ENCODE data around the gene LNX1. TPM values are rescaled to one million over a fixed set of nuclear protein-coding genes. Genes with fewer than 3 reads are reported as not detected.

LNX1 gene
- total and polyA plus RNA-seq, 2 donors (not counting 1 experiment from before 2014, with no cell fraction given) = 0.48 to 1.3 TPM

DNA sequence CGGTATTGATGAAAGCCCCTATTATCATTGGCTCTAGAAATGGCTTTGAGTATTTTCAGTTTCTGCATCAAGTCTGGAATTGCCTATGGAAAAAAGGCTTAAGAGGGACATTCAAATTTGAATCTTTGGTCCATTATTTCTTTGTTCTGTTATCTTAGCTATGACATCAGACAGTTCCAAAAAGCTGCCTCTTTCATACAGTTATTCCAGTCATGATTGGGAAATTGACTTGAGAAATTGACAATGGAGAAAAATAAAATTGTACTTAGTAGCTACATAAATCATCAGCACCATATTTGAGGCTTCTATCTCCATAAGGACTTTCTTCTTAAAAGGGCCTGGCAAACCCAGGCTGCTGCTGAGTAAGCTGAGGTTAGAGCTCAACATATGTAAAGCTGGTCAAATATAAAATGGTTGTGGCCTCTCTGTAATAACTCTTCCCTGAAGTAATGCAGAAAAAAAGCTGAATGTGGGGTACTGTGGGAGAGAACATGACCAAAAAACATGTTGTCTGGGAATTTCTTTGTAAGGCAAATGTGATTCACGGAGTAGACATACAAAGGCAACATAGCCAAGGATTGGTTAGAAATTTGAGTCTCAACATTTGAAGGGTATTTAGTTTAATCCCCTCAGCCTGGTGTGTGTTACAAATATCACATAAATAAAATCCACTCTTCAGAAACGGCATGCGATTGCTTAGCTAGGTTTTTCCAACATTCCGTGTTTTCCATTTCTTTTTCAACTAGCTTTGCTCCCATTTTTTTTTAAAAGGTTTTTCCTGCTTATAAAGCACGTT is 100.9 kb downstream of the LNX1 start:
- Histone ChIP-seq H3K4me3 (replicated peaks in 1 of 4; ENCODE audit: control extremely low read depth in 1 of 4, insufficient read depth in 1 of 4, low read depth in 3 of 4, low read length in 4 of 4) (no peak overlapping the region), H3K27ac (ENCODE audit: insufficient read depth, low read length) (peak overlapping the region; percentile 68), H4K20me1 (ENCODE audit: control insufficient read depth, extremely low read depth, insufficient read depth, low read length) (no peaks in the 10 kb centered on the region), H3K79me2 (ENCODE audit: control insufficient read depth, insufficient read depth, low read length) (no peaks in the 10 kb centered on the region), H3K4me1 (ENCODE audit: control insufficient read depth, extremely low read depth, insufficient read depth, low read length) (peaks cover 13% of the 10 kb centered on the region), H3K27me3 (ENCODE audit: control insufficient read depth, insufficient read depth, low read length) (no peaks in the 10 kb centered on the region), H3K36me3 (ENCODE audit: control insufficient read depth, insufficient read depth, low read length) (no peaks in the 10 kb centered on the region), H3K9me3 (ENCODE audit: control insufficient read depth, insufficient read depth, low read depth, low read length) (no peaks in the 10 kb centered on the region), H2AFZ (ENCODE audit: low read length) (peak overlapping the region; percentile 22), H3K9ac (ENCODE audit: insufficient read depth, low read length) (no peak overlapping the region), H3K4me2 (ENCODE audit: extremely low read depth, insufficient read depth, low read length) (peak overlapping the region; percentile 48)
- DNase-seq (ENCODE audit: low read depth in 2 of 2) = peak; percentile 54
- TF ChIP-seq, protein P1, sequence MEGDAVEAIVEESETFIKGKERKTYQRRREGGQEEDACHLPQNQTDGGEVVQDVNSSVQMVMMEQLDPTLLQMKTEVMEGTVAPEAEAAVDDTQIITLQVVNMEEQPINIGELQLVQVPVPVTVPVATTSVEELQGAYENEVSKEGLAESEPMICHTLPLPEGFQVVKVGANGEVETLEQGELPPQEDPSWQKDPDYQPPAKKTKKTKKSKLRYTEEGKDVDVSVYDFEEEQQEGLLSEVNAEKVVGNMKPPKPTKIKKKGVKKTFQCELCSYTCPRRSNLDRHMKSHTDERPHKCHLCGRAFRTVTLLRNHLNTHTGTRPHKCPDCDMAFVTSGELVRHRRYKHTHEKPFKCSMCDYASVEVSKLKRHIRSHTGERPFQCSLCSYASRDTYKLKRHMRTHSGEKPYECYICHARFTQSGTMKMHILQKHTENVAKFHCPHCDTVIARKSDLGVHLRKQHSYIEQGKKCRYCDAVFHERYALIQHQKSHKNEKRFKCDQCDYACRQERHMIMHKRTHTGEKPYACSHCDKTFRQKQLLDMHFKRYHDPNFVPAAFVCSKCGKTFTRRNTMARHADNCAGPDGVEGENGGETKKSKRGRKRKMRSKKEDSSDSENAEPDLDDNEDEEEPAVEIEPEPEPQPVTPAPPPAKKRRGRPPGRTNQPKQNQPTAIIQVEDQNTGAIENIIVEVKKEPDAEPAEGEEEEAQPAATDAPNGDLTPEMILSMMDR (conservative IDR thresholded peaks at IDR 0.05 in 1 of 2, IDR thresholded peaks at IDR 0.05 in 1 of 2; ENCODE audit: low read depth in 1 of 2, low read length in 2 of 2) = no peak
- TF ChIP-seq EZH2 (IDR thresholded peaks at IDR 0.05; ENCODE audit: low read length, missing control alignments) = no peak

DNA sequence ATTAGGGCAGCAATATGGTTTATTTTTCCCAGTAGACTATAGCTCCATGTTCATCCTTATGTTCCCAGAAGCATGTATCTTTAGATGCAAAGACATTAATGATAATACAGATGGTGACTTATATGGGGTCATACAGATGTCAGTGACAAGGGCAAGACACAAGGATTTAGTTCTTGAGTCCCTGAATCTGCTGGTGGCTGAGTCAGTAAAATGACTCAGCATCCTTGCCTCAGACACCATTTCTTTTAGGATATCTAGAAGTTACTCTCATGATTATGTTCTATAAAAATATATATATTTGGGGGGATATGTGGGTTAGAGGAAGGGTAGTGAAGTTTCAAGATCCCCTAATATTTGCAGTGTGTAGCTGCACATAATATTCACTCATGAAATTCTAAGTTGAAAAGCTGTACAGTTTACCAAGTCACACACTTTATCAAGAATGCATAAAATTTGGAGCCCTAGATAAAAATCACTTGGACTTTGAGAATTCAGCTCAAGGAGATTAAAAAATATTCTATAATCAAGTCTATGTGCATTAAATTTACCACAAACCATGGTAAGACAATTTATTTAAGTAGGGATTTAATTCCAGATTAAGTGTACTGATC is 101.9 kb downstream of the LNX1 start:
- H3K9me3 ChIP-seq (ENCODE audit: control insufficient read depth, insufficient read depth, low read depth, low read length) = no peaks in the 10 kb centered on the region
- H2AFZ ChIP-seq (ENCODE audit: low read length) = no peak overlapping the region
- H3K4me1 ChIP-seq (ENCODE audit: control insufficient read depth, extremely low read depth, insufficient read depth, low read length) = peaks cover 13% of the 10 kb centered on the region
- no peaks in the 10 kb centered on the region for H4K20me1 ChIP-seq (ENCODE audit: control insufficient read depth, extremely low read depth, insufficient read depth, low read length)
- TF ChIP-seq, protein P1 (conservative IDR thresholded peaks at IDR 0.05 in 1 of 2, IDR thresholded peaks at IDR 0.05 in 1 of 2; ENCODE audit: low read depth in 1 of 2, low read length in 2 of 2) = no peak
- no peak for TF ChIP-seq EZH2 (IDR thresholded peaks at IDR 0.05; ENCODE audit: low read length, missing control alignments)
- no peaks in the 10 kb centered on the region for H3K79me2 ChIP-seq (ENCODE audit: control insufficient read depth, insufficient read depth, low read length)
- H3K27me3 ChIP-seq (ENCODE audit: control insufficient read depth, insufficient read depth, low read length) = no peaks in the 10 kb centered on the region
- H3K9ac ChIP-seq (ENCODE audit: insufficient read depth, low read length) = no peak overlapping the region
- no peak overlapping the region for H3K4me2 ChIP-seq (ENCODE audit: extremely low read depth, insufficient read depth, low read length)
- DNase-seq (ENCODE audit: low read depth in 2 of 2) = peak; percentile 54 to 65
- no peak overlapping the region for H3K4me3 ChIP-seq (replicated peaks in 1 of 4; ENCODE audit: control extremely low read depth in 1 of 4, insufficient read depth in 1 of 4, low read depth in 3 of 4, low read length in 4 of 4)
- peak overlapping the region; percentile 38 for H3K27ac ChIP-seq (ENCODE audit: insufficient read depth, low read length)
- no peaks in the 10 kb centered on the region for H3K36me3 ChIP-seq (ENCODE audit: control insufficient read depth, insufficient read depth, low read length)

DNA sequence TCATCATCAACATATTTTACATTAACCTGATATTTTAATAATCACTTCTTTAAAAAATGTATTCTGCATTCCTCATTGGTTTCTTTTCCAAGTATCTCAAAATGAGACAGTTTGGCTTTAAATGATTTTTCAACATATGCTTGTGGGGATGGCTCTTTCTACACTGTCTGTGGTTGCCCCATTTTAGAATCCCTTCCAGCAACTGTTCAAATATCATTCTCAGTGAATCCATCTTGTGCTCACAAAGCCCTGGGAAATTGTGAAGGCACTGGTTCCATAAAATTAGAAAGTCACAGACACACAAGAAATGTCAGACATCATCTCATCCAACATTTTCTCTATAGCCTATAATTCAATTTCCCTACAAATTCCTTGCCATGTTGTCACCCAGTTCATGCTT is 103.5 kb downstream of the LNX1 start:
- DNase-seq (ENCODE audit: low read depth in 2 of 2) = no peak
- TF ChIP-seq, protein P1 (conservative IDR thresholded peaks at IDR 0.05 in 1 of 2, IDR thresholded peaks at IDR 0.05 in 1 of 2; ENCODE audit: low read depth in 1 of 2, low read length in 2 of 2) = no peak
- TF ChIP-seq EZH2 (IDR thresholded peaks at IDR 0.05; ENCODE audit: low read length, missing control alignments) = no peak
- H3K4me2 ChIP-seq (ENCODE audit: extremely low read depth, insufficient read depth, low read length) = no peak overlapping the region
- no peaks in the 10 kb centered on the region for H3K79me2 ChIP-seq (ENCODE audit: control insufficient read depth, insufficient read depth, low read length)
- H3K9ac ChIP-seq (ENCODE audit: insufficient read depth, low read length) = no peak overlapping the region
- no peak overlapping the region for H3K4me3 ChIP-seq (replicated peaks in 1 of 4; ENCODE audit: control extremely low read depth in 1 of 4, insufficient read depth in 1 of 4, low read depth in 3 of 4, low read length in 4 of 4)
- no peaks in the 10 kb centered on the region for H3K36me3 ChIP-seq (ENCODE audit: control insufficient read depth, insufficient read depth, low read length)
- peaks cover 13% of the 10 kb centered on the region for H3K4me1 ChIP-seq (ENCODE audit: control insufficient read depth, extremely low read depth, insufficient read depth, low read length)
- no peak overlapping the region for H3K27ac ChIP-seq (ENCODE audit: insufficient read depth, low read length)
- no peaks in the 10 kb centered on the region for H4K20me1 ChIP-seq (ENCODE audit: control insufficient read depth, extremely low read depth, insufficient read depth, low read length)
- H3K9me3 ChIP-seq (ENCODE audit: control insufficient read depth, insufficient read depth, low read depth, low read length) = no peaks in the 10 kb centered on the region
- H2AFZ ChIP-seq (ENCODE audit: low read length) = no peak overlapping the region
- no peaks in the 10 kb centered on the region for H3K27me3 ChIP-seq (ENCODE audit: control insufficient read depth, insufficient read depth, low read length)

Measured in fibroblast of lung (primary cell).